Measurements from ENCODE around the gene SLC37A1. TPM values are rescaled to one million over a fixed set of nuclear protein-coding genes. Genes with fewer than 3 reads are reported as not detected.
A peak's percentile ranks its signal among the peaks of the same experiment; 100 is the strongest.

SLC37A1 gene
- total RNA-seq, 1 donor from 2014 or later, result 29.3 TPM

DNA sequence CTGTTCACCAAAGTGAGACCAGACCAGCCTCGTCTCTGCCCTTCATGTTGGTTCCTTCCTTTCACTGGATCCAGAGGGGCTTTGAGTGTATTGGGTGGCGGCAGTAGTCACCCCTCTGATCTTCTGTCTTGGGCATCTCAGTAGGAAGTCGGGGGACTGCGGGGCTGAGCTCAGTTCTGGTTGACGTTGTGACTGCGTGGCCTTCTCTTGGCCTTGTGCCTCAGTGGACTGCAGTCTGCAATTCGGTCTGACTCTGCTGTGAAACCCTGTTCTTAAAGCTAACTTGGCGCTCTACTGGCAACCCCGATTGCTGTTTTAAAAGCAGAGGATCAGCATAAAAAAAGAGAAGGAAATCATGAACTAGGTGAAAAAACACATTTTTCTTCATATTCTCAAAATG is 56.7 kb downstream of the SLC37A1 start:
- H3K36me3 ChIP-seq (ENCODE audit: control insufficient read depth, insufficient read depth, low read length), result no peaks in the 10 kb centered on the region
- no peak overlapping the region for H3K4me3 ChIP-seq (ENCODE audit: low read depth, low read length)
- DNase-seq (ENCODE audit: low read depth), result no peak
- TF ChIP-seq, protein P1, sequence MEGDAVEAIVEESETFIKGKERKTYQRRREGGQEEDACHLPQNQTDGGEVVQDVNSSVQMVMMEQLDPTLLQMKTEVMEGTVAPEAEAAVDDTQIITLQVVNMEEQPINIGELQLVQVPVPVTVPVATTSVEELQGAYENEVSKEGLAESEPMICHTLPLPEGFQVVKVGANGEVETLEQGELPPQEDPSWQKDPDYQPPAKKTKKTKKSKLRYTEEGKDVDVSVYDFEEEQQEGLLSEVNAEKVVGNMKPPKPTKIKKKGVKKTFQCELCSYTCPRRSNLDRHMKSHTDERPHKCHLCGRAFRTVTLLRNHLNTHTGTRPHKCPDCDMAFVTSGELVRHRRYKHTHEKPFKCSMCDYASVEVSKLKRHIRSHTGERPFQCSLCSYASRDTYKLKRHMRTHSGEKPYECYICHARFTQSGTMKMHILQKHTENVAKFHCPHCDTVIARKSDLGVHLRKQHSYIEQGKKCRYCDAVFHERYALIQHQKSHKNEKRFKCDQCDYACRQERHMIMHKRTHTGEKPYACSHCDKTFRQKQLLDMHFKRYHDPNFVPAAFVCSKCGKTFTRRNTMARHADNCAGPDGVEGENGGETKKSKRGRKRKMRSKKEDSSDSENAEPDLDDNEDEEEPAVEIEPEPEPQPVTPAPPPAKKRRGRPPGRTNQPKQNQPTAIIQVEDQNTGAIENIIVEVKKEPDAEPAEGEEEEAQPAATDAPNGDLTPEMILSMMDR (IDR thresholded peaks at IDR 0.05; ENCODE audit: insufficient read depth, low read length, poor library complexity, severe bottlenecking), result no peak
- no peaks in the 10 kb centered on the region for H3K27me3 ChIP-seq (ENCODE audit: control insufficient read depth, insufficient read depth, low read length)

DNA sequence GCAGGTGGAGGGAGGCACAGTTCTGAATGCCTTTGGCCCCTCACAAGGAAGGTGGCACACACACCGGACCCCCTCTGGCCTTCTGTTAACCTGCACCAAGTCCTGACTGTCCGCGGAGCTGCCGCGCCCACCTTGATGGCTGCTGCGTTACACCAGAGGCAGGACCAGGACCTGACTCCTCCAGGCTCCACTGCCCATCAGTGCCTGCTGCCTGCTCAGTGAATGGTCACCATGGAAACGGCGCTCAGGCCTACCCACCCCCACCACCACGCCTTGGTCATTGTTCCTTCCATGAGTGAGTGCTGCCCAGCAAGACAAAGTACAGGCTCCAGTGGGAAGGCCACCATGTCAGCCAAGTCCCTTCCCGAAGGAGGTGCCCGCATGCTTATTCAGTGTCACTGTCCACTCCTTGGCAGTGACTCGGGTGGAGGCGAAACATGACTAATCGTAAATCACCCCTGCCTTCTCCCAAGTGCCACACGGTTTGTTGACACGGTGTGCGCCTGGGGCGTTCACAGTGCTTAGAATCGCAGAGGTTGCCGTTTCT is 57.3 kb downstream of the SLC37A1 start:
- no peak overlapping the region for H3K4me3 ChIP-seq (ENCODE audit: low read depth, low read length)
- no peaks in the 10 kb centered on the region for H3K36me3 ChIP-seq (ENCODE audit: control insufficient read depth, insufficient read depth, low read length)
- peak; percentile 28 for DNase-seq (ENCODE audit: low read depth)
- no peaks in the 10 kb centered on the region for H3K27me3 ChIP-seq (ENCODE audit: control insufficient read depth, insufficient read depth, low read length)
- TF ChIP-seq, protein P1 (IDR thresholded peaks at IDR 0.05; ENCODE audit: insufficient read depth, low read length, poor library complexity, severe bottlenecking), result no peak

DNA sequence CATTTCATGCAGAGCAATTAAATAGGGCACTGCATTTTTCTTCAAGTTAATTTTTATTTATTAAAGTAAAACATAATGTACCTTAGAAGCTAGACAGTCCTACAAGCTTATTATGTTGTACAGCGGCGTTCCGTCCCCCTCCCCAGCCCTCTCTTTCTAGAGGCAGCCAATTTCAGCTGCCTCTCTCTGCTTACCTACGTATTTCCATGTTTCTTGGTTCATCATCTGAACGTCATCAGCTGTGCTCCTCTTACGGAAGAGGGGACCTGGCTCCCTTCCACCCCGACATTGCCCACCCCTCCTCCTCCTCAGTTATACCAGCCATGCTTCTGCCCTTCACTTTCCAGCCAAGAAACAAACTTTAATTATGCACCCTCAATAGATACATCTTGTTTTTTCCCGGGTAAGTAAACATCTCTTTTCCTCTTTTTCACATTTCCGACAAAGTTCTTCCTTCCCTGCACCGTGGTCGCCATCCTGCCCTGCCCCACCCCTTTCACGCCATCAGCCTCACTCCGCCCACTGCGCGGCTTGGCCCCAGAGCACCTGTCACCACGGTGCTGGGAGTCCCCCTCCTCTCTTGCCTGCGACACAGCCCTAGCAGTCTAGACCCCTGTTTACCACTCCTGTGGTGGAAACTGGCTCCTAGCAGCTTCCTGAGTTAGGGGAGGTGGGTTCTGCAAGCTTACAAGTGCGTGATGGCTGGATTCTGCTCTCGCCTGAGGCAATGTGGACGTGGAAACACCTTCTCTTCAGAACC is 57.9 kb downstream of the SLC37A1 start:
- no peaks in the 10 kb centered on the region for H3K36me3 ChIP-seq (ENCODE audit: control insufficient read depth, insufficient read depth, low read length)
- DNase-seq (ENCODE audit: low read depth), result no peak
- no peaks in the 10 kb centered on the region for H3K27me3 ChIP-seq (ENCODE audit: control insufficient read depth, insufficient read depth, low read length)
- TF ChIP-seq, protein P1 (IDR thresholded peaks at IDR 0.05; ENCODE audit: insufficient read depth, low read length, poor library complexity, severe bottlenecking), result no peak
- H3K4me3 ChIP-seq (ENCODE audit: low read depth, low read length), result no peak overlapping the region

DNA sequence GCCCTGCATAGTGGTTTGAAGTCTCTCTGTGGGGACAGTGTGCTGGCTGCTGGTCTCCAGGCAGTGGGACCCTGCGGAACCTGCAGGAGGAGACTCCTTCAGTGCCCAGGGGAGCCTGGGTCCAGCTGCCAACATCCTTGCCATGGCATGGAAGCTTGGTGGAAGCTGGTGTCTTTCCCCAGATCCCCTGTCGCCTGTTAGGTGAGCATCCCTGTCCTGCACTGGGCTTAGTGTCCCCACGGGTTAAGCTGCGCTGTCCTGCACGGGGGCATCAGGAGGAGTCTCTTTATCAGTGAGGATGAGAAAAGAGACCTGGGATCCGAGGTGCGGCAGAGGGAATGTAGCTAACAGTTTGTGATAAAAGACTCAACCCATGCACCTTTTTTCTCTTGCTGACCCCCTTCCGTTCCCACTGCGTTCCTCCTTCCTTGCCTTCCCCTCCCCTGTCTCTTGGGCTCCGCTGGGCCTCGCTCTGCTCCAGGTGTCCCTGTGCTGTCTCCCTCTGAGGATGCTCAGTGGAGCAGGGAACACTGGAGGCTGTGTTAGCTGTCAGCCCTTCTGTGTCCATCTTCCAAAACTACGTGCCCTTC is 59.3 kb downstream of the SLC37A1 start:
- no peaks in the 10 kb centered on the region for H3K27me3 ChIP-seq (ENCODE audit: control insufficient read depth, insufficient read depth, low read length)
- TF ChIP-seq, protein P1 (IDR thresholded peaks at IDR 0.05; ENCODE audit: insufficient read depth, low read length, poor library complexity, severe bottlenecking), result no peak
- DNase-seq (ENCODE audit: low read depth), result no peak
- no peak overlapping the region for H3K4me3 ChIP-seq (ENCODE audit: low read depth, low read length)
- H3K36me3 ChIP-seq (ENCODE audit: control insufficient read depth, insufficient read depth, low read length), result no peaks in the 10 kb centered on the region

DNA sequence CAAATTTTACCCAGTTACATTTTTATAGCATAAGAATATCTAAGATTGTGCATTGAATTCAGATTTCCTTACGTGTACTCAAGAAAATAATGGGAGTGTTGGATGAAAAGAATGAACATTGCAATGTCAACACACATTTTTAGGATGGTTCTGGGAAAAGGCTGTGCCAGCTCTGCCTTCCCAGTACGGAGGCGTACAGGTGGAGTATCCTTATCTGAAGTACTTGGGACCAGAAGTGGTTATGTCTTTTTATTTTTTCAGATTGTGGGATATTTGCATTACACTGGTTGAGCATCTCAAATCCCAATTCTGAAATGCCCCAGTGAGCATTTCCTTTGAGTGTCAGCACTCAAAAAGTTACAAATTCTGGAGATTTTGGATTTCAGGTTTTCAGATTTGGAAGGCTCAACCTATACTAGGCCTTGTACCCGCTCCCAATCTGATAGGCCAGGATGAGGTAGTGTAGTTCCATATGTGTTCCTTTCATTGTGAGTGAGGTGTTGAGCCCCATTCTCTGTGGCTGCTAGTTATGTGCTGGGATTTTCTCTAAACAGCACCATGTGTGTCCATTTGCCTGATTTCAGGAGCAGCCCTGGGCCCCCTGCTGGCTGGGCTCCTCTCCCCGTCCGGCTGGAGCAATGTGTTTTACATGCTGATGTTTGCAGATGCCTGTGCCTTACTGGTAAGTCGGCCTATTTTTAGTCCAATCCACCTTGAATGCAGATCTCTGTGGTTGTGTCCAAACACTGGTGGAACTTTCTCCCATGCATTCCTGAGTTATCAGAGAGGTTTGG is 60.8 kb downstream of the SLC37A1 start:
- DNase-seq (ENCODE audit: low read depth), result no peak
- Histone ChIP-seq H3K36me3 (ENCODE audit: control insufficient read depth, insufficient read depth, low read length) (no peaks in the 10 kb centered on the region), H3K4me3 (ENCODE audit: low read depth, low read length) (no peak overlapping the region), H3K27me3 (ENCODE audit: control insufficient read depth, insufficient read depth, low read length) (no peaks in the 10 kb centered on the region)
- TF ChIP-seq, protein P1 (IDR thresholded peaks at IDR 0.05; ENCODE audit: insufficient read depth, low read length, poor library complexity, severe bottlenecking), result no peak

All from kidney epithelial cell (primary cell).